RPMI8226 (cell line): ENCODE results near the gene PTPRD.

Source experiments
- DNase-seq: peaks from one replicate; pipeline ENCODE4 v3.0.0-alpha.2; 2015

The PTPRD gene

DNA sequence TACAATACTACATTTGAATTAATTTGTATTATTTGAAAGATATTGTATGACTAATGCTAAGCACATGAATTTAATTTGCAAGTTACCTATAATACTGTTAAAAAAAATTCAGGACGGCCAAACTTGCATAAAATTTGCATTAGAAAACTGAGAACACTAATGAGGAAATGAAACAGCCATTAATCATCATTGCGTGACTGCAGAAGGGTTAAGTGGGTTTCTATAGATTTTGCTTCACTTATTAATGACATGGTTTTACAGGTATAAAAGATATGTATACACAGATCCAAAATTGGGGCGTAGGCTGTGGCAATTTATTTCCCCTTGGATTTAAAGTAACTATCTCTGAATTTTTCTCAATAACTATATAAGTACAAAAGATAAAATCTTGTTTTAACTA, 882.6 kb downstream of the PTPRD start:
- DNase-seq, result no peak

DNA sequence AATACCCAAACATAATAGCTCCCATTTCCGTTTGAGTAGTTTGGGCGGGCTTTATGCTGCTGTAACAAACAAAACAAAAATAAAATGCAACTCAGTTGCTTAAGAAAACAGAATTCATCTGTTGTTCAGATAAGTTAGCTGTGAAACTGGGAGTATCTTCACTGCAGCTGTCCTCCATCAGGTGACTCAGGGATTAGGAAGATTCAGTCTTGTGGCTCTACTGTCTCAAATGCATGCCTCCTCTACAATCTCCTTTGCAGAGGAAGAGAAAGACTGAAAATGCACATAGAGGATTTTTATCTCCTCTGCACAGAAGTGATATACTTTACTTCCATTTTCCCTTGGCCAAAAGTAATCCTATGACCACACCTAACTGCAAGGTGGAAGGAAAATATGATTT, 883.7 kb downstream of the PTPRD start:
- DNase-seq, result no peak

DNA sequence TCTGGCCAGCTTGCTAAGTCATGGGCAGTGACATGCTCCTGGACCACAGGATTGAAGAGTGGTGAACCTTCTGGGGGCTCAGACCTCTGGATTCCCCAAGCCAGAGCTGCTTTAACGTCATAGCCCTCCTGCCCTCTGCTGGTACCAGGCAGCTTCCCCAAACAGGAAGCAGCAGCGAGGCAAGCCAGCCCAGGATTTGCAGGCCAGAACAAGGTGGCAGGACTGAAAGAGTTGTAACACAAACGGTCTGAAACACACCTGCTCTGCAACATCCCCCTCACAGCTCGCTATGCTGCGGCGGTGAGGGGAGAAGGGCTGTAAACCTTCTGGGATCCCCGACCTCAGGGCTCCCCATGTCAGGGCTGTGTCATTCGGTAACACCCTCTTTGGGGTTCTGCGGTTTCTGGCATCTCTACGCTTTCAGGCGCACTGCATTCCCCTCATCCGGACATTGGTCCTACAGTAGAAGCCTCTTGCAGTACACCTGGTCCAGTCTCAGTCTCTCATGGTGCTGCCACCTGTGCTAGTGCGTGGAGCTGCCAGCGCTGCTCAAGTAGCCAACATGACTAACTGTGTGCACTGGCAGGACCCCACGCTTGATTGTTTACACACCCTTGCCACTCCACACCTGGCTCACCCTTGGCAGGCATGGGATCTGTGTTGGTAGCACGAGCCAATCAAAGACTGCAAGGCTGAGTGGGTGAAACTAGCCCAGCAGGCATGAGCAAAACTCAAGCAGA, 893.3 kb downstream of the PTPRD start:
- no peak for DNase-seq

DNA sequence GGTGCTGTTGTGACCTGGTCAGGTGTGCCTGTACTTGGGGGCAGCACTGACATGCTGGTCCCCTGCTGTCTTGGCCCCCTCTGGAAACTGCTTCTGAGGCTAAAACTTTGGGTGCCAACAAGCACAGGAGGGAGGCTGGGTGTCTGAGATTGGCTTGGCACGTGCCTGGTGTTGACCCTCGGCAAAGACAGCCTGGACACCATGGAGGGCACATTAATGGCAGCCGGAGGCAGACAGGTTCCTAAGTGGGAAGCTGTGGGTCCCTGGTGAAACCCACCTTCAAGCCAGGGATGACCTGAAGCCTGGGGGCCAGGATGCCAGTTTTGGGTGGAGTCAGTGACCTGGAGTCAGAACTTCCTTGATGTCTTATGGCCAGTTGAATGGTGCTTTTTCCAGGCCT, 894.1 kb downstream of the PTPRD start:
- DNase-seq, result no peak

DNA sequence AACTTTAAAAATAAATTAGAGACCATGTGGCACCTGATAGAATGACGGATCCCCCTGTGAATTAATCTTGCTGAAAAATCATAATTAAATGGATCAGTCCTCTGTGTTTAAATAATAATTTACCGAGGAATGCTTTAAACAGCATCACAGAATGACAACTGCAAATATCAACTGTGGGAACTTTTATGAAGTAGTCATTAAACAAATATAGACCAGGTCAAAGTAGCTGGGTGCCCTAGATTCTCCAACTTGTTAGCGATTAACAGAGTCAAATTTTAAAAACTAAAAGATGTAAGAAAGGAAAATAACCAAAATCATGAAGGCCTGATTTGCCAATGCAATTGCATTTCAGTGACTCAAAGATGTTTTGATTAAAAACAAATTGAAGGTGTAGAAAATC, 933.4 kb downstream of the PTPRD start:
- no peak for DNase-seq

DNA sequence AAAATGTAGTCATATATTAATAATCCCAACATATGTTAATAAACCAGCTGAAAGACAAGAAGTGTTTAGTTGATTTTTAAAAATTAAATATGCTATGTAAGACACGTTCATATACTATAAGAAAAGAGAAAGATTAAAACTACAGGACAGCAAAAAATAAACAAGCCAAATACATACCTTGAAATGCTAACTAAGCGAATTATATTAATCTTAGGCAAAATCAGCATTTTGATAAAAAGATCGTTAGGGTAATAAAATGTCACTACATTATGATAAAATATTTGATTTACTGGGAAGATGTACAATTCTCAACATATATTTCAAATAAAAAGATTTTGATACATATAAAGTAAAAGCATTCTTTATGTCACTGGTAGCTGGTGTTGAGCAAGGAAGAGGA, 938.3 kb downstream of the PTPRD start:
- DNase-seq, result no peak

DNA sequence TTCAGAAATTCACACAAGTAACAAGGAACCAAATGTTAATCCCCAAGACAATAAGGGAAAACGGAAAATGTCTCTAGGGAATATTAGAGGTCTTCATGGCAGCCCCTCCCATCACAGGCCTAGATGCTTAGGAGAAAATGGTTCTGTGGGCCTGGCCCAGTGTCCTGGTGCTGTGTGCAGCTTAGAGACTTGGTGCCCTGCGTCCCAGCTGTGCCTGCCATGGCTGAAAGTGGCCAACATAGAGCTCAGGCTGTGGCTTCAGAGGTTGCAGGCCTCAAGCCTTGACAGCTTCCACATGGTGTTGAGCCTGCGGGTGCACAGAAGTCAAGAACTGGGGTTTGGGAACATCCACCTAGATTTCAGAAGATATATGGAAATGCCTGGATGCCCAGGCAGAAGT, 942.3 kb downstream of the PTPRD start:
- DNase-seq, result no peak

DNA sequence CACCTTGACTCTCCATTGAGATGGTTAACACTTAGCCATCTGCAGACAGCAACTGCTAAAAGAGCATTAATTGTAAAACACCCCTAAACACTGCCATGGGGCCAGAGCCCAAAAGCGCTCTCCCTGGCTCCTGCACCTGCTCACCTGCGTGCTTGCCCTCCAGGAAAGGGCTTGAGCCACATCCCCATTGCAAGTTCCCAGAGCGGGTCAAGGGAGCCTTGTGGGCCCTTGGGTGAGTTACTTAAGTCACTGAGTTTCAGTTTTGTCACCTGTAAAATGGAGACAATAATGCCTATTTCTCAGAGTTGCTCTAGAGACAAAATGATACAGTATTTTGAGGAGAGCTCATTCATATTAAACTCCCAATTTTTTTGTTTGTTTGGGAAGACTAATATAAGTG, 967.8 kb downstream of the PTPRD start:
- DNase-seq, result peak; percentile 15

DNA sequence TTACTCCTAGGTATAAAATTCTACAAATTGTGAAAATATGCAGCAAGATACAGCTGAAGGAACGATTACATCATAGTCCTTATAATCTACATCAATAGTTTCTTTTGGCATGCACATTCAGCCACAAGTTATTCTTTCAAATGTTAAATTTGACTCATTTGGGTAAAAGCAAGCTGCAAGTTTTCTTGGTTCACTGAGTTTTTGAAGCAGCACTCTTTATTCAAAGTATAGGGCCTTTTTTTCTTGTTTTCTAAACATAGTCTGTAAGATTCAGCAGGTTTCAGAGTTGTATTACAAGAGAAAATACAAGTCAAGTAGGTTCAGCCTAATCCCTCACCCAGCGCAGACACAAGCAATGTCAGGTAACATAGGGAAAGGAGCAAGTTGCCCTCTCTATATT, 981.5 kb downstream of the PTPRD start:
- no peak for DNase-seq

DNA sequence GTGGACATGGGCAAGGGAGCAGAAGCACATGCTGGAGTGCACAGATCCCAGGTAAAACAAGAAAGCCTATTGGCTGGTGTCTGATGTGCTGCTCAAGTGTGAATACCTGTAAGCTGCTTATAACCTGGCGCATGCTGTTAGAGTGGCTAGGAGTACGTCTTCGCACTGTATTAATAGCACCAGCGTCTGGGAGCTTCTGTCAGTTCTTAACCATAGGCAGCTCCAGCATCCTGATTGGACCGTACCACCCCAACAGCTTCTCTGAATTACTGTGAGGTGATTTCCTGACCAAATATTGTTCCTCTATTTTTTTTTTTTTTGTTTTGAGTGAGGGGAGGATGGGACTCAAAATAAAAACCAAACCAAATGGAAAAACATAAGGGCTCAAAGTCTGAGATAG, 987.6 kb downstream of the PTPRD start:
- DNase-seq, result no peak

DNA sequence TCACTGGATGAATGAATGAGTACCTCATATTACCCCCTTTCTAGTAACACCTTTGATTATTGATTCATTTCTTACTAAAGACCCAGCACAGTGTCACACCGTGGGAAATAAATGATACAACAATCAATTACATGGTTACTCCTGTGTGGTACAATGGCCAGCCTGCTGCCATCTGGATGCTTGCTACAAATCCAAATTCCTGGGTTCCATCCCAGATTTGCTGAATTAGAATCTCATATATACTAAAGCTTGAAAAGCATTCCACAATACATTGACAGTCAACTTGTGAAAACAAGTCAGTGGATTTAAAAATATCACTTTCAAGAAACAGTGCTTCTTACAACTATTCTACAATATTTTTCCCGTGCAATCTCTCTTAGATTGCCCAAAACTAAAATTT, 989.3 kb downstream of the PTPRD start:
- DNase-seq, result no peak

DNA sequence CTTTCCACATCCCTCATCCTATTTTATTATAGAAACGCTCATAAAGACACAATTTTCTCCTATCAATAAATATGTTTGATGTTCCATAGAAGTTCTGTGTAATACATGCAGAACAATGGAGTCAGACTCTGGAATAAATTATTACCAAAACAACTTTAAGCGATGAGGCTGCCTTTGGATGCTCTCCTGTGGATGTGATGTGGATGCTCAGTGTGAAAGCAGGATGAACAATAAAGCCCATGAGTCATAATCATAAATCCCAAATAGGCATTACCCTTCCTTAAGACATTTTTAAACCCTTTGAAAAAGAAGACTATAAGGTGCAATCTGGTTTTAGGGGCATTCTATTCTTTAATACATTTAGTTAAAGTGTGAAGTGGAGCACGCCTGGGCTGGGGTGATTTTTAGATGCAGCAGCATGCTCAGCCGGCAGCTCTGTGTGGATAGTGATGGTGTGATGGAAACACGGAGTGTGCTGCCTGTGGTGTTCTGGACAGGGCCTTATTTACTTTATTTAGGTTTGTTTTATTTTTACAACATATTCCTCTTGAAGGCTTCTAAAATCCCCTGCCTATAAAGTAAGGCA, 991.4 kb downstream of the PTPRD start:
- no peak for DNase-seq

DNA sequence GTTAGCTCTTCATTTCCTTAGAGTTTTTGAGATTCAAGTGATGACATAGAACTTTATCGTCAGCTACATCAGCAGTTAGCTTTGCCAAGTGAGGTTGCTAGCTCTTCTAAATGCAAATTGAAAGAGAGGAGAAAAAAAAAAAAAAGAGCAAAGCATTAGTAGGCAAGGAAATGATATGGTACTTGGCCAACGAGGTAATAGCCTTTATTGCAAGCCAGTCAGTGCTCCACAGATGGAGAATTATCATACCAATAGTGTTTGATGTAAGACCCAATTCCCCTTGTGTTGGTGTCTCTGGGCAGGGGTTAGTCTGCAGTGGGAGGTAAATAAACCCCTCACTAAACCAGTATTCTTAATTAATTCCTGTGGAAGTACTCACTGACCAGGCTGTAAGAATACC, 992.1 kb downstream of the PTPRD start:
- no peak for DNase-seq

DNA sequence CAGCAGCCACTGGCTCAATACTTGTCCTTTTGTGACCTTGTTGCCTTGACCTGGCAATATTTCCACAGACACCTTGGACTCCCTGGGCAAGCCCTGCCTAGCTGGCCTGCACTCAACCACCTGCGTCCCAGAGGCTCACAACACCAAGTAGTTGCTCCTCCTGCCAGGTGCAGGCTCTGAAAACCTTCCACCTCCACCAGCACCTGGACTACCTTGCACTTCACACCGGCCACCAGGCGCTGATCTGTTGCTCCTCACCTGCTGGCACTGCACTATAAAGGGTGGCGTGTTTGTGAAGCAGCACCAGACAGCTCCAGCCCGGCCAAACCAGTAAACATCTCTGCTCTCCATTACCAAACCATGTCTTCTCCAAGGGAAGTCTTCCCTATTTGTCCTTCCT, 997.7 kb downstream of the PTPRD start:
- DNase-seq, result peak; percentile 79

DNA sequence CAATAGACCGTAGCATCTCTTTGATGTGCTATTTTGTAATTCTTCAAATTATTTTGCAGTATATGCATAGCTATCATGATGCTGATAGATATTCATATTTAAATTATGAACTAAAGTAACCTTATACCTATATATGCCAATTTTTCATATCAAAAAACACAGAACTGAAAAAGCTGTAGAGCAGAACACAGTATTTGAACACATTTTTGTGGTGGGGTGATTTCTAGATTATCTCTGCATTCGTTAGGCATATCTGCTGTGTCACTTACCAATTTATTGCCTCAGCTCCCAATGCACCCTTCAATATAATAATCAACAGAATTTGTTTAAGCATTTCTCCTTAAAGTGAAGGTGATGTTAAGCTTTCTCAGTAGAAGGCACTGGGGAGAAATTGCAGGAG, 998.2 kb downstream of the PTPRD start:
- DNase-seq, result no peak

DNA sequence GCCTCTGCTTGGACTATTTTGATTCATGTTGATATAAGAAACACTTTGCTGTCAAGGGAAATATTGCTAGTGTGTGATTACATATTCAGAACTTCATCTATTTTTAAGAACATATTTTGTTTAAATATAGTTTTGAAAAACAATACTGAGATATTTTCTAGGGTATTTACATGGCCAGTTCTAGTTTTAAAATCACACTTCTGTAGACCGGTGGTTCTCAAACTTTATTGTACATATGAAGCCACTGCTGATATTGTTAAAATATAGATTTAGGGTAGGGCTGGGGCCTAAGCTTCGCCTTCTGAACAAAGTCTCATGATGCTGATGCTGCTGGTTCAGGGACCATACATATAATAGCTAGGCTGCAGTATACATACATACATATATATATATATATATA, 1000.0 kb downstream of the PTPRD start:
- no peak for DNase-seq

DNA sequence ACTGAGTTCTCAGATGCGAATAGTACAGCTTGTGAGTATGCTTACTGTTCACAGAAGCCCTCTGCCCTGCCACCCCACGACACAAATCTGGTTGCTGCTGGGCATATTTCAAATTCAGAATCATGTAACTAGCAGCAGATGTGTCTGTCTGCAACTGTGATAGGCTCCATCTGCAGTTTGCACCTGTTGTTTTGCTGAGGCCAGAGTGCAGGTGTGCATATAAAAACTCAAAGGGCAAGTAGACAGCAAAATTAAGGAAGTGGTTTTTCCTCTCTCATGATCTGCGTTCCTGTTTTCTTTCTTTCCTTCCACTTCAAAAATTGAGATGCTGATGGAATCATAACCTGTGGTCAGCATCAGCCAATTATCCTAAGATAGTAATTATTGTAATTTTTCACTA, 1000.5 kb downstream of the PTPRD start:
- DNase-seq, result peak; percentile 90

DNA sequence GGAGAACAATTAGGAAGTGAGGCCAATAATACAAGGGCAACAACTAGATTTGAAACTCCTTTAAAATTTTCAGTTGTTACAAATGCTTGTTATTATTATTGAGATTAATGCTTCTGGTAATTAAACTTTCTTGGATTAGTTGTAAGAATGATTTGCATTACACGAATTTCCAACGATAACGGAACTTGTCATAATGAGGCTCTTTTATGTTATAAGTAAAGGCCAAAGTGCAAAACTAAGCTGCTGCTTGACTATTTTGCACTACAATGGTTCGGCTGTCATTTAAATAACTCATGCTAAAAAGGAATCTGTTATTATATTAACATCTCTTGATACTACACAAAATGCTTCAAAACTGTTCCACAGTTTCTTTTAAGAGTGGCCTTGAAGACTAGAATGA, 1007.1 kb downstream of the PTPRD start:
- no peak for DNase-seq

DNA sequence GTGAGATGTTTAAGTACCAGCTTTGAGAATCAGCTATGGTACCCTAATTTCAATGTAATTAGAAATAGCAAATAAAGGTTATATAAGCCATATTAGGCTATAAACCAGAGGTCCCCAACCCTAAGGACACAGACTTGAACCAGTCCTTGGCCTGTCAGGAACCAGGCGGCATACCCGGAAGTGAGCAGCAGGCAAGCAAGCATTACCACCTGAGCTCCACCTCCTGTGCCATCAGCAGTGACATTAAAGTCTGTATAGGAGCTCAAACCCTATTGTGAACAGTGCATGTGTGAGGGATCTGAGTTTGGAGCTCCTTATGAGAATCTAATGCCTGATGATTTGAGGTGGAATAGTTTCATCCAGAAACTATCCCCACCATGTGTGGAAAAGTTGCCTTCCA, 1009.5 kb downstream of the PTPRD start:
- DNase-seq, result no peak

DNA sequence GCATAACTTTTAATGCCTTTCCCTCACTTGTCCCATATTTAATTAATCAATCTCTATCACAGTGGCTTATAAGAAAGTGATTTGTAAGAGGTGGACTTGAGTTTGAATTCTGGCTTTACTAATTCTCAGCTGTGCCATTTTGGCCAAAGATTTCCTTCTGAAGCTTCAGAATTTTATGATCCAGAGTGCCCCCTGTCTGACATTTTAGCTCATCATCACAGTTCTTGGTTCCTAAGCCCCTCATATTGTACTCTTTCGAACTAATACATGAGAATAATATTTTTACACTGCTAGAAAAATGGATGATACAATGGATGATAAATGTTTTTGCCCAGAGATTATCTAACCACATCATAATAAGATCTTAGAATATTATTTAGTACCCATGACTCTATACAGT, 1014.1 kb downstream of the PTPRD start:
- no peak for DNase-seq

DNA sequence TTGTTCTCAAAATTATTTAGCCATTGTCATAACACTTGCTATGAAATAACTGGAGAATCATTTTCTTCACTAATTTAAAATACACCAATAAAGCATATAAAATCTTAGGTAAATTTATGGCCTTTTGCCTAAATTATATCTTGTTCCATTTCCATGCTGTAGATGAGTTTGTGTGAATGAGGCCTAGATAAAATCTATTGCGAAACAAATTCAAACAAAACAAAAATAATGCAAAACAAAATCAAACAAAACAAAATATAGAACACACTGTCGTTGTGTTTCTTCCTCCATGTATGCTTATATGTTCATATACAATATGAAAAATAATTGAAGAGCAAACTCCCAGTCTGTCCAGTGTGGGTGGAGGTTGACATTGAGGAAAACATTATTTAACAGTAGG, 1020.7 kb downstream of the PTPRD start:
- DNase-seq, result no peak

DNA sequence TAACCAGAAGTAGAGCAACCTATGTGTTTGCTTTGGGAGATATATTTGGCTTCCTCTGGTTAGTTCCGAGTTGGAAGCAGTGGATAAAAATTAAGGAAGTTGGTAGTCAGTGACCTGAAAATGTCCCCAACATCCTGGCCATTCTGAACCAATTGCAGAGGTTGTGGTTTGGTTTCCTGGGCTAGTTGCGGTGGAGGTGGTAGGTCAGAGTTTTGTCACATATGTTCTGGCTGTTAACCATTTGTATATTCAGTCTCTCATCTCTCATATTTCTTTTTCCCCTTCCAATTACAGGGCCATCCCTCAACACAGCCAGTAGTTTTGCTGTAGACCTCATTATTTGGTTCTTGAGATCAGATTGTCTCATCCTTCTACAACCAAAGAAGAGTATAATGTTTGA, 1026.9 kb downstream of the PTPRD start:
- DNase-seq, result no peak

DNA sequence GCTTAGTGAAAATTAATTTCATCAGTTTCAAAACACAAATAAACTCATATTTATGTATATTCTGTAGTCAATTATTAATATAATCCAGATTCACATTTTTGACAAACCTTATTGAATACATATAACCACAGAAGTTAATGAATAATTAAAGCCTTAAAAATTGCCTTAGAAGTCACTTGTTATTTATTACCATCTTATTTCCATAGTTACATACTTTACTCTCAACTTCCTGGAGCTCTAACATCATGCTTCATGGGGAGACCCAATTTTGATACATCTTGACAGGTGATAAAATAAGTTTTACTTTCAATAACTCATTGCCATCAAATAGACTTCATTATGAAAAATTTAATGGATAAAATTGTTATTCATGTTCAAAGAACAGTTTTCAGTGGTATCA, 1038.7 kb downstream of the PTPRD start:
- no peak for DNase-seq

DNA sequence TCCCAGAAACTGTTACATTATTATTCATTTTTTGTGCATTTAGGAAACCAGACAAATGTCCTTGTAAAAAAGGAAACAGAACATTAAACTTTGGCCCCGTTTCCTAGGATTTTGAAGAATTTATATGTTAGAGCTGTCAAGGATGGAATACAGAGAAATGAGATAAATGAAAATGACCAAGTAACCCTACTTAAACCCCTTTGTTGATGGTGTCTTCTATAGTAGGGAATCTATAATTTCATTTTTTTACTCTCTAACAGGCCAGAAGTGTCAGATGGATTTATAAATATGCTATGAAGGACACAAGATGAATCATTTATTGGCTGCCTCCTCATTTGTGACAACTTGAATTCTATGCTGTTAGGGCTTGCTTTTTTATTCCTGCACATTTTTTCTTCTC, 1047.1 kb downstream of the PTPRD start:
- DNase-seq, result no peak

DNA sequence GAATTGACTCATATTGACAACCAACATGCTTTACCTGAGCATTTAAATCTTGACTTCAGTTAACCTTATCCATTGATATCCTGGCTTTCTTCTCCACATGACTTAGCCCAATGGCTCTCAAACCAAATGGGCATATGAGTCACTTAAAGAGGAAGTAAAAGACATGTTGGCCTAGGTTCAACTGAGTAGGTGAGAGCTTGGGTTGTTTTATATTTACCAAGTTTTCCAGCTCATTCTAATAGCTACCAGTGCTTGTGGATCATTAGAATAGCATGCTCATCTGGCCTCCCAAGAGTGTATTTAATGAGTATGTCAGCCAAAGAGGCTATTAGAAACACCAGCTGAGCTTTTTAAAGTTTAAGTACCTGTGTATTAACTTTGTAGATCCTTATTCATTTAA, 1049.0 kb downstream of the PTPRD start:
- peak; percentile 41 for DNase-seq
